ENCODE measurements around the gene PRSS27.

DNA sequence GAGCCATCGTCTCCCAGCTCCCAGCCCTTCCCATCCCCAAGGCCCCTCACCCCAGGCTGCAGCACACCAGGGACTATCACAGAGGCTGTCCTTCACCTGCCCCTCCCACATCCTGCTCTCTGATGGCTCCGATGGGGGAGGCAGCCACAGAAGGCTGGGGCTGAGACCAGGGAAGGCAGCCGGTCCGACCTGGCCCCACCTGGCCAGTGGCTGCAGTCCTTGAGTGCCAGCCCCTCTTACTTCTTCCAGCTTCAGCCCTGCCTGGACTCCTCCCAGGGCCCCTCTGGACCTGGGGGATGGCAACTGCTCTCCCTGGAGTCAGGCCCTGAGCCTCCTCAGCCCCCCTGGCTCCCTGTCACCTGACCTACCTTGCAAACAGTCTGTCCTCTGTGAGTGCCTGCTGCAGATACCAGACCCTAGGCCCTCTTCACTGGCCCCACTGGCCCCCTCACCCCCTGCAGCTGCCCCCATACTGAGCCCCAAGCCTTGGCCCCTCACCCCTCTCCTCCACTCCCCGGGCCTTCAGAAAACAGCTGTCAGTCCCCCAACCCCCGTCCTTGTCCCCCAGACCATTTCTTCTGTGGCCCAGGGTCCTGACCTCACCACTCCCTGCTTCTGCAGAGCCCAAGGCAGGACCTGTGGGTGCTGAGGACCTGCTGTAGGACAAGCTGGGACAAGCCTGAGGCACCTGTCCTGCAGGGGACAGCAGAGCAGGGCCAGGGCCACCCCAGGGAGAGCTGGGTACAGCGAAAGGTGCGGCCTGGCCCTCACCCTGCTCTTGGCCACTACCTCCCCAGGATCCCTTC is 19.8 kb upstream of the PRSS27 start:
- TF ChIP-seq, protein P1, sequence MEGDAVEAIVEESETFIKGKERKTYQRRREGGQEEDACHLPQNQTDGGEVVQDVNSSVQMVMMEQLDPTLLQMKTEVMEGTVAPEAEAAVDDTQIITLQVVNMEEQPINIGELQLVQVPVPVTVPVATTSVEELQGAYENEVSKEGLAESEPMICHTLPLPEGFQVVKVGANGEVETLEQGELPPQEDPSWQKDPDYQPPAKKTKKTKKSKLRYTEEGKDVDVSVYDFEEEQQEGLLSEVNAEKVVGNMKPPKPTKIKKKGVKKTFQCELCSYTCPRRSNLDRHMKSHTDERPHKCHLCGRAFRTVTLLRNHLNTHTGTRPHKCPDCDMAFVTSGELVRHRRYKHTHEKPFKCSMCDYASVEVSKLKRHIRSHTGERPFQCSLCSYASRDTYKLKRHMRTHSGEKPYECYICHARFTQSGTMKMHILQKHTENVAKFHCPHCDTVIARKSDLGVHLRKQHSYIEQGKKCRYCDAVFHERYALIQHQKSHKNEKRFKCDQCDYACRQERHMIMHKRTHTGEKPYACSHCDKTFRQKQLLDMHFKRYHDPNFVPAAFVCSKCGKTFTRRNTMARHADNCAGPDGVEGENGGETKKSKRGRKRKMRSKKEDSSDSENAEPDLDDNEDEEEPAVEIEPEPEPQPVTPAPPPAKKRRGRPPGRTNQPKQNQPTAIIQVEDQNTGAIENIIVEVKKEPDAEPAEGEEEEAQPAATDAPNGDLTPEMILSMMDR (IDR thresholded peaks at IDR 0.05; ENCODE audit: low read depth, low read length, poor library complexity, severe bottlenecking): no peak
- TF ChIP-seq EZH2phosphoT487 (IDR thresholded peaks at IDR 0.05; ENCODE audit: borderline replicate concordance, low read length): no peak

Measured in DOHH2 (cell line).